ENCODE data around the gene MIGA1. TPM values are rescaled to one million over a fixed set of nuclear protein-coding genes. Genes with fewer than 3 reads are reported as not detected.
A peak's percentile ranks its signal among the peaks of the same experiment; 100 is the strongest.
"Not testable (repeated sequence)": the region's sequence is repeated elsewhere in the genome, so short reads cannot be mapped to it uniquely, and the experiment has no call there.

MIGA1 gene
- polyA plus RNA-seq, 5 donors: 11.3 to 23.0 (median 17.0) TPM

DNA sequence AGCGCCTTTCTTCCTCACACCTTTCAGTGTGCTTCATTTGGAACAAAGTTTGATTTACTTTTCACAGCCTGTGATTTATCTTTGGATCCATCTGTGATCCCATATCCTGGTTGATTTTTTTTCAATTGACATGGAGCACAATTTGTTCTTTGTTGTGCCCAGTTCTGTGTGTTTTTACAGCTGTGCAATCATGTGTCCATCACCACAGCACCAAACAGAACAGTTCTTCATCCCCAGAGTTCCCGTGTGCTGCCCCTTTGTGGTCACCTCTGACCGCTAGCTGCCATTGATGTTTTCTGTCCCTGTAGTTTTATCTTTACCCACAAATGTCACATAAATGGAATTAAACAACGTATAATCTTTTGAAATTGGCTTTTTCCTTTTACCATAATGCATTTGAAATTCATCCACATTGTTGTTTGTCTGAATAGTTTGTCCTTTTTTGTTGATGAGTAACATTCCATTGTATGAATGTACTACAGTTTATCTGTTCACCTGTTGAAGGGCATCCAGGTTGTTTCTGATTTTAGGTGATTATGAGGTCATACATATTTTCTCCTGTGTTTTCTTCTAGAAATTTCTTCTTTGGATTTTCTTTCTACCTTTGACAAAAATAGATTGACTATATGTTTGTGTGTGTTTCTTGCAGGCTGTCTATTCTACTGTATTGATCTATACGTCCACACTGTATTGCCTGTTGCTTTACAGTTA is 17.4 kb downstream of the MIGA1 start:
- no peak for DNase-seq

DNA sequence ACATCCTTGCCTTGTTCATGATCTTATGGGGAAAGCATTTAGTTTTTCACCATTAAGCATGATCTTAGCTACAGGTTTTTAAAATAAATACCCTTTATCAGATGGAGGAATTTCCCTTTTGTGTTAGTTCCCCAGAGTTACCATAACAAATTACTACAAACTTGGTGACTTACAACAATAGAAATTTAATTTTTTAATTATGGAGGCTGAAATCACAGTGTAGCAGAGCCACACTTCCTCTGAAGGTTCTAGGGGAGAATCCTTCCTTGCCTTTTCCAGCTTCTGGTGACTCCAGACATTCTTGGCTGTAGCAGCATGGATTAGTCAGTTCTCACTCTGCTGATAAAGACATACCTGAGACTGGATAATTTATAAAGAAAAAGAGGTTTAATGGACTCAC is 18.5 kb downstream of the MIGA1 start:
- DNase-seq: no peak

DNA sequence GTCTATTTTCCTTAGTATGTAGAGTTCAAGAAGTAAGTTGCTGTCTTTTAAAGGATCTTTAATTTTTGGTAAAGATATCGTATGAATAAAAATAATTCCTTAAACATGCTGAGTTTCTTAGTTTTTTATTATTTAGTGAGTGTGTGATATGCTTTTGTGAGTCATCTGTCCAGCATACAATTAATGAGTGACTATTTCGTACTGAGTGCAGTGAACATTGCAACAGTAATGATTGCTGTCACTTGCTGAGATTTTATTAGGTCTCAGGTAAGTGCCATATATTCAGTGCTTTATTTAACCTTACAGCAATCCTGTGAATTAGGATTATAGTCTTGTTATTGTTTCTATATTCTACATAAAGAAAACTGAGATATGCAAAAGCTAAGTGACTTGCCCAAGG is 22.6 kb downstream of the MIGA1 start:
- DNase-seq: no peak

DNA sequence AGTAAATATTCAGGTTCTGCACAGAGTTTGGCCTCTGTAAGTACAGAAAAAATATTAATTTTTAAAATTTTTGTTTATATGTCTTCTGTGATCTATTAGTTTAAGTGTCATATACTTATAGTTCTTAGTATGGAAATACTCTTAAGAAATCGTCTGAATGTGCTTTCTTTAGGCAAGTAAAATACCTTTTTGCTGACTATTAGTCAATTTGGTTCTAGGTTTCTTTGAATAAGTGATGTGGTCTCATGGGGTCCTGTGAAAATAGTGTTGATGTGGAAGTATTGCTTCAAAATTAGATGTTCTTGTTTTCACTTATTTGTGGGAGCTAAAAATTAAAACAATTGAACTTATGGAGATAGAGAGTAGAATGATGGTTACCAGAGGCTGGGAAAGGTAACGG is 23.9 kb downstream of the MIGA1 start:
- DNase-seq: no peak

DNA sequence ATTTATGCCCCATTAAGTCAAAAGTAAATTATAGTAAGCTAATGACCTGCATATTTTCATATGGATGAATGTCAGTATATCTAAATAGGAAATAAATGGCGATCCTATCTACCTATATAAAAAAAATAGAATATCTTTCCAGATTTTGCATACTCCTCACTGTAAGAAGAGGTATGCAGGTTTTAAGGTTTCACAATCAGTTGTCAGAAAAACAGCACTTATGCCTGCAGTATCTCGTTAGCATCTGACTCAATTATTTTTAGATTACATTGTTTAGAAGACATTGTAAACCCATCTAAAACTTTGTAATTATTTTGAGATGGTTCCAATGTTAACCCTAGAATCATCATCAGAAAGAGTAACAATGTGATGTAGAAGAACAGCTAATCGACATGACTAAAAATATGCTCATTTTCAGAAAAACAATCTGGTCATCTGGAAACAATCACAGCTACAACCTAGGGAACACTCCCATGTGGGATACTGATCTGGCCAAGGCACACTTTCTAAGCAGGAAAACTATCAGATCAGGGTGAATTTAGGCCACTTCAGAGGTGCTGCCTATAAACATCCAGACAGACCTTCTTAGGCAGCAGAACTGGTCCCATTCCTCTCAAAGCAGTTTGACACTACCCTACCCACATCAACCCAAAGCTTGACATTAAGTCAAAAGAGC is 30.5 kb downstream of the MIGA1 start:
- DNase-seq: not testable (repeated sequence)

DNA sequence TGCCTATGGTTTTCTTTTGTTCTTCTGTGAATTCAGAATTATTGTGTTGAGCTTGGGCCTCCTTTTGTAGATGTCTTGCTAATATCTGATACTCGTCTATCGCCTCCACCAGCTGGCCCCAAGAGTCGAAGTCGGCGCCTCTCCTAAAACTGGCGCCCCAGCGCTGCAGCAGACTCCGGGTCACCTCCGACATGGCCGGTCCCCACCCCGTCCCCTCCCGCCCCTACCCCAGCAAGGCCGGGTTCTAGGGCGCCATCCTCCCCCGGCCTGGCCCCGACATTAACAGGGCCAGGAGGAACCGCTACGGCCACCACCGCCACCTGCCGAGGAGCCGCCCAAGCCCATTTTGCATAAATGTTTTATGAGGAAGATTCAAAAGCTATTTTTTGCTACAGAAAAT is 32.1 kb downstream of the MIGA1 start:
- DNase-seq: not testable (repeated sequence)

DNA sequence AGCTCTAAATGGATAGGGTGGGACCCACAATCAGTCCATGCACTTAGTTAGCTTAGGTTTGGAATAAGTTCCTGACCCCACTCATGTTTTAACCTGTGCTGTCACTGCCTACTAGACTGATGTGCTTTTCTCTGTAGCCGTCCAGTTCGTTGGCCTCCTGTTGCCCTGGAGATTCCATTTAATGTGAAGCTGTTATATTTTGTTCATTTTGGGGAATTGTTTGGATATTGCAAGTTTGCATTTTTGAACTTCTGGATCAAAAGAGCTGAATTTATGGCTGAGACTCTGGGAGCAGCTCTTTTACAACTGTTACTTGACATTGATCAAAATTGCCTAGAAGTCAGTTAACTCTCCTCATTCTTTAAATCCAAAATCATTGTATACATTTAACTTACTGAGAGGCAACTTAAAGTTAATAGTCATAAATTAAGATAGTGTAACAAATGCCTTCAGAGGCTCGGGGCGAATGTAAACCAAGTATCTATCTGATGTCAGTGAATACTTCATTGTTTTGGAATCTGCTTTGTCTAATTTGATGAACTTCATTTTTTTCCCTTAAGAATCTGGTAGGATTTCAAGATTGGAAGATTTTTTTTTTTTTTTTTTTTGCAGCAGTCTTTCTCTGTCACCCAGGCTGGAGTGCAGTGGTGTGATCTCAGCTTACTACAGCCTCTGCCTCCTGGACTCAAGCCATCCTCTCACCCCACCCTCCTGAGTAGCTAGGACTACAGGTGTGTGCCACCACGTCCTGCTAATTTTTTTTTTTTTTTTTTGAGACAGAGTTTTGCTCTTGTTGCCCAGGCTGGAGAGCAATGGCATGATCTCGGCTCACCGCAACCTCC is 38.1 kb downstream of the MIGA1 start:
- no peak for DNase-seq

DNA sequence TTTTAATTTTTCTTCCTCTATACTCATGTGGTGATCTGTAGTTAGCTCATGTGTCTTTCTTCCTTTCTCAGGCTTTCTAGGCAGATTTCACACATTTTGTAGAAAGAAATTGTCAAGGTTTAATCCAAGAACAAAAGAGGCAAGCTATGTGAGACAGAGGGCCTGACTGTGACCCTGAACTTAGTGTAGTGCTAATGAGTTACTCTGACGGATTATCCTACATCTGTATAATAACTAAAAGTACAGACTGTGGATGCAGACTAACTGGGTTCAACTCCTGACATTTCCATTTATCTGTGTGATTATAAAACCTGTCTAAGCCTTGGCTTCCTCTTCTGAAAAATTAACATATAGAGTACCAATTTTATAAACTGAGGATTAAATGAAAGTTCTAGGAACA is 40.7 kb downstream of the MIGA1 start:
- no peak for DNase-seq

DNA sequence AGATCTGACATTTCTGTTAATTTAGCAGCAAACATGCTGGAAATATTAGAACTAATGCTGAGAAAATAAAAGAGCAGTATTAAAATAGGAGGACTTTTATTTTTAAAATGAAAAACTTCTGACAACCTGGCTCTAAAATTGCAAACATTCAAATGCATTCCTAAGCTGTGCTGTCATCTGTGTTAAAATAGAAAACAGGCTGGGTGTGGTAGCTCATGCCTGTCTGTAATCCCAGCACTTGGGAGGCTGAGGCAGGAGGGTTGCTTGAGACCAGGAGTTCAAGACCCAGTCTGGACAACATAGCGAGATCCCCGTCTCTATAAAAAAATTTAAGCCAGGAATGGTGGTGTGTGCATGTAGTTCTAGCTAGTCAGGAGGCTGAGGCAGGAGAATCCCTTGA is 44.6 kb downstream of the MIGA1 start:
- no peak for DNase-seq

DNA sequence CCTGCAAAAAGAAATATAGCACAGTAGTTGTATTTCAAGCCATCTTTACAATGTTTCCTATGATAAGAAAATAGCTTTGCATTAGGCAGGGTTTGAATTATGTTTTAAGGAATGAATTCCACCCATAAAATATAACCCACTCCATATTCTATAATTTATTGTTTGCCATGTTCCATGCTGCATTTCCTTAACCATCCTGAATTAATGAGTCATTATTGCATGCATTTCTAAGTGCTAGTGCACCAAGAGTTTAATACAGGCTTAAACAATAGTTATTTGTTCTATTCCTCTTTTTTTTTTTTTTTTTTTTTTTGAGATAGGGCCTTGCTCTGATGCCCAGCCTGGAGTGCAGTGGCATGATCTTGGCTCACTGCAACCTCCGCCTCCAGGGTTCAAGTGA is 45.2 kb downstream of the MIGA1 start:
- DNase-seq: no peak

DNA sequence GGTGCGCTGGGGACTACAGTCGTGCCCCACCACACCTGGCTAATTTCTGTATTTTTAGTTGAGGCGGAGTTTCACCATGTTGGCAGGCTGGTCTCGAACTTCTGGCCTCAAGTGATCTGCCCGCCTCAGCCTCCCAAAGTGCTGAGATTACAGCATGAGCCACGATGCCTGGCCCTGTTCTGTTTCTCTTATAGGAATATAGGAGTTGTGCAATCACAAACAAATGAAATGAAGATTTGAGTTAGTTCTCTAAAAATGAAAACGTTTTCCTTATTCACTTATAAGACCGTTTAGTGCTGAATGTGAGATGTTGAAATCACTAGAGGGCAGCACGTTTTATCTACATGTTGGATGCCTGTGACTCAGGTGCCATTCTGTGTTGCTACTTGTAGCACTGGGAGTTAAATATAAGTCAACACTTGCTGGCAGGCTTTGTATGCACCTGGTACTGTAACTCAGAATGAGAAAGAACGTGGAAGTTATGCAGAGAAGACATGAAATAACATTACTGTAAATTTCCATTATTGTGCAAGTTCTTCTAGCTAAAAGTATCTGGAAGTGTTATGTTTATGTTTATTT is 45.8 kb downstream of the MIGA1 start:
- DNase-seq: peak; percentile 45 to 65

DNA sequence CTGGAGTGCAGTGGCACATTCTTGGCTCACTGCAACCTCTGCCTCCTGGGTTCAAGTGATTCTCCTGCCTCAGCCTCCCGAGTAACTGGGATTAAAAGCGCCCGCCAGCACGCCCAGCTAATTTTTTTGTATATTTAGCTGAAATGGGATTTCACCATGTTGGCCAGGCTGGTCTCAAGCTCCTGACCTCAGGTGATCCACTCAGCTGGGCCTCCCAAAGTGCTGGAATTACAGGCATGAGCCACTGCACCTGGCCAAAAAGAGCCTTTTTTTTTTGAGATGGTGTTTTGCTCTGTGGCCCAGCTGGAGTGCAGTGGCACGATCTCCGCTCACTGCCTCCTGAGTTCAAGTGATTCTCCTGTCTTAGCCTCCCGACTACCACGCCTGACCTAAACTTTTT is 47.4 kb downstream of the MIGA1 start:
- DNase-seq: not testable (repeated sequence)

DNA sequence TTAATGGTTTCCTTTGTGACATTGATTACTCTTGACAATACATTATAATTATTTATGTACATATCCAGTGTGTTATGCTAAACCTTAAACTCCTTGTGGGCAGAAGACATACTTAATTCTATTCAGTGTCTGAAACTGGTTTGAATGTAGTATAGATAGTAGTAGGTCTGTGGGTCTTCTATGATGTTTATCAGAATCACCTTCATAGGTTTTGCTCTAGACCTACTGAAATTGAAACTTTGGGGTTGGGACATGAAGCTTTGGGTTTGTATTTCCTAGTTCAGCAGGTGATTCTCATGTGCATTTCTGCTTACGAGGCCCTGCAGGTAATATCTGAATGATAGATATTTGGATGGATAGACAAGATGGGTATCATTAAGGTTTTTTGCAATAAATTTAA is 48.6 kb downstream of the MIGA1 start:
- no peak for DNase-seq

DNA sequence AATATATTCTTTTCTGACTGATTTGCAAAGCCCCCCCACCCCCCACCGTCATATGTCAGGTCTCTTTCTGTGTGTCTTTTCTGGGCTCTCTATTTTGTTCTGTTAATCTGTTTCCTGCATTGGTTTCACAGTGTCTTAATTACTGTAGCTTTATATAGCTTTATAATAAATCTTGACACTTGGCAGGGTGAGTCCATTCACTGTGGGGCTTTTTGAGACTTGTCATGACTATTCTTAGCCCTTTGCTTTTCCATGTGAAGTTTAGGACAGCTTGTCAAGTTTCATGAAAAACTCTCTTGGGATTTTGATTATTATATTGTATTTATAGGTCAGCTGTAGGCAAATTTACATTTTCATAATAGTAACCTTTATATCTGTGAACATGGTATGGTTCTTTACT is 50.4 kb downstream of the MIGA1 start:
- DNase-seq: no peak

DNA sequence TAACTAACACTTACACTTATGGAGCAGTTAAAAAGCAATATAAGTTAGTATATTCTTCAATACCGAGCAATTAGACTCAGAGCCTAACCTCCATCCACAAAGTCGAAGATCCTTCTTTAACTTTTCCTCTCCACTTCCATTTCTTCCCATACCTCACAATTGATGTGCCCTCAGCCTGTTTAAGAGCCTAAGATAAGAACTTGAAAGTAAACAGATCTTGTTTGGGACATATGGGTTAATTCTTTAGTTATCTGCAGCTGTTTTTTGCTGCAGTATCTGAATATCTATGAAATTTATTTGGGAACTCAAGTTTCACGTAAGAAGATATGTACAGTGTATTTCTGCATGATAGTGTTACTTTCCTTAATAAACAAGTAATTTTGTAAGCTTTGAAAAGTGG is 51.5 kb downstream of the MIGA1 start:
- DNase-seq: no peak

DNA sequence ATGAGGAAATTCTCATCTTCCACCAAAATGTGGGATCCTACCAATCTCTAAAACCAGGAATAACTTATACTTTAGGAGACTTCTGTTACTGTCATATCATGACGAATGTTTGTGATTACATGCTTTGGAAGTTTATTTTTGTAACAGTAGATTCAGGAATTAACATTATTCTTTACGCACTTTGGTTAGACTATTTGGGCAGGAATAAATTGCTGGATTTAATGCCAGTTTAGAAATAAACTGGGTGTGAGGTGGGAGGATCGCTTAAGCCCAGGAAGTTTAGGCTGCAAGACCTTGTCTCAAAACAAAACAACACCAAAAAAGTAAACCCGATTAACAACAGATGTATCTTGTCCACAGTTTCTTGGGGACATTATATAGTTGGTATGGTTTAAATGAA is 52.1 kb downstream of the MIGA1 start:
- no peak for DNase-seq

DNA sequence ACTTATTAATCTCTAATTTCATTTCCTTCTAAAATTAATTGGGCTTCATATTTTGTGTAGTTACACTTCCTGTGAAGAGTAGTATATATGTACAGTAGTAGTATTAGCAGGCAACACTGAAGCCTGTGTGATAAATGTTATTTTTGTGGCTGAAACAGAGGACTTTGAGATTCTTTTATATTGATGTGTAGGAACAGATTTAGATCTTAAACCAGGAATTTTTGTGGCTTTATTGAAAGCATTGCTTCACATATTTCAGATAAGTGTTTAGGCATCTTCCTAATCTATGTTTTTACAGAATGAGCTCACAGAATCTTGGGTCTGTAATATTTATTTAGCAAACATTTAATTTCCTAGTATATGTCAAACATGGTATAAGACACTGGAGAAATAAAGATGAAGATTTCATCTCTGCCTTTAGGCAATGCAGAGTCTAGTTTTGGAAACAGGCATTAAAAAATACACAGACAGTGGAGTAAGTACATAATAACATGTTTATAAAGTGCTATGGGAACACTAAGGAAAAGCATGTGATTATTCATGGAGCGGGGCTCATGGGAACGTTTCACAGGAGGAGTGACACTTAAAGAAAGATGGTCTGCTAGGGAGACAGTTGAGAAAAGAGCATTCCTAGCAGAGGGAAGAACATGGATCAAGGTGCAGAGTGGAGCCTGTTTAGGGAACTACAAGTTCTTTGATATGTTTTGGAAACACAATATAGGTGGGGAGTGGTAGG is 52.7 kb downstream of the MIGA1 start:
- peak; percentile 43 to 53 for DNase-seq

DNA sequence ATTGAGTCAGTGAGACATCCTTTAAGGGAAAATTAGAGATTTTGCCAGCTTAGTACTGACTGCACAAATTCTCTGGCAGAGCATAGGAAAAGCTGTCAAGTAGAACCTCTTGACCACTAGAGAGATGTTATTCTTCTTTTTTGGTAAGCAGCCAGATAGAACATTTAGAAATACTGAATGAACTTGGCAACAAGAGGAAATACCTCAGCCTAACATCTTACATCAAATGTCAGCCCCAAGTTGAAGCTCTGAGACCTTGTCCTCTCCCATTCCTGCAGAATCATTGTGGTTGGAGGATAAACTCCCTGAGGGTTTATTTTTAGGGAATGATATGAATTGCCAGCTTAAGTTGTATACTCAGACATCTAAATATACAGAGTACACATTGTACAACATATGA is 53.5 kb downstream of the MIGA1 start:
- DNase-seq: peak; percentile 82 to 84

DNA sequence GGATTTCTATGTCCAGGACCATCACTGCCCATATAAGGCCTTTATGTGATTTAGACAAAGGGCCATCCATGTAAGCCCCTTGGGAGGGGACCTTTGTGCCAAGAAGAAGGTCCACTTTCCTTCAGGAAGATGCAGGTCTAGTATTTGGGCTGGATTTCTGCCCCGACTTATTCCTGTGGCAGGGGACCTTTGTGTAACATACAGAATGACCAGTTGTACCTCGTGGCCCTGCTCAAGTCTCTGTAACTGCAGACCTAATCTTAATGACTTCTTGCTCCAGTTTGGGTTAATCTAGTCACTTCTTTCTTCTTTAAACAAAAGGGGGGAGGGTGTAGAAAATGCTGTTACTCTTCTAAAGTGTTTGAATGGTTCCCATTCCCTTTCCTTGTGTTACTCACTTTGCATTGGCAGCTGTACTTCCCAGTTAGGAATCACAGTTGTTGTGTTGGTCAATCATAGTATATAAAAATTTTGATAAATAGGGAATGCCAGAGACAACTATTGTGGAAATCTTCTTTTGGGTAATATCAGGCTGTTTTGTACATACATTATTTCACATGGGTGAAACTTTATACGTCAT is 54.2 kb downstream of the MIGA1 start:
- DNase-seq: no peak

DNA sequence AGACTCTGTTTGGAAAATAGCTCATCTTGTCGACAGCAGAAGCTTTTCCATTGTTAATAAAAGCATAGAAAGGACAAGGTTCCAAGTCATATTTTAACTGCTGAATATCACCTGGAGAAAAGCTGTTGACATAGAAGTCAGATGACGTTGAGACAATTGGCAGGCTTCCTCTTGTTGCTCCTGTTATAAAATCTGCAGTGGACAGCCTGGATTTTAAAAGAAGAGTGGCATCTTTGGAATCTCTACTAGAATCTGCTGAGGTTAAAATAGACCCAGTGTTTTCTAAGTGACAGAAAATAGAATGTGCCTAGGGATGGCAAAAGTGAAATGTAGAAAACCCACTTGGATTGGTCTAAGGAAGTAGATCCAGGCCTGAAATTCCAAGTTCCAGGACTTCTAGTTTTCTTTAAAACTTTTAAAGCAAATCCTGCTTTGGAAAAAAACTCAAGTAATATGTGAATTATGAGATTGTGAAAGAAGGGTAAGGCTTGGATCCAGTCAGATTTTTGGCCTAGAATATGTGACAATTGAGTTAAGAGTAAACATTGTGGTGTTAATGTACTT is 55.4 kb downstream of the MIGA1 start:
- peak; percentile 77 to 85 for DNase-seq

DNA sequence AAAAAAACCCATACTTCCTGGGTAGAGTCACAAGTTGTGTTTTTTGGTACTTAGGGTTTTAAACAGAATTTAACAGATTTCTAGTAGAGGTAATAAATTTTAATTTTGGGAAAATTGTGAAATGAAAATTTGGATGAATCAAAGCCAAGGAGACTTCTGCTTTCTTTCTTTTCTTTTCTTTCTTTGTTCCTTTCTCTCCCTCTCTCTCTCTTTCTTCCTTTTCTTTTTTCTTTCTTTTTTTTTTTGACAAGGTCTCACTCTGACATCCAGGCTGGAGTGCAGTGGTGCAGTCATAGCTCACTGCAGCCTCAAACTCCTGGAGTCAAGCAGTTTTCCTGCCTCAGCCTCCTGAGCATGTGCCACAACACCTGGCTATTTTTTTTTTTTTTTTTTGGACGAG is 62.1 kb downstream of the MIGA1 start:
- DNase-seq: no peak
